Stimulated activated CD4-positive, alpha-beta T cell treated with anti-CD3 and anti-CD28 coated beads, TNF-alpha, amount 100 ng/mL, for 48 hours (primary cell): ENCODE measurements around the gene WDR46.
"Not testable (repeated sequence)": the region's sequence is repeated elsewhere in the genome, so short reads cannot be mapped to it uniquely, and the experiment has no call there.

Experiments used
- DNase-seq, 3 donors: peaks; one replicate each; pipeline ENCODE4 v3.0.0-alpha.2; 2020; ENCODE audit warnings: low read depth in 3 of 3

Gene WDR46

GRCh38 chr6:33271117-33271467 lies 17.9 kb downstream of the WDR46 start:
- DNase-seq: no peak

GRCh38 chr6:33264015-33264414 lies 25.0 kb downstream of the WDR46 start:
- DNase-seq: no peak

GRCh38 chr6:33262490-33262889 lies 26.5 kb downstream of the WDR46 start:
- not testable (repeated sequence) for DNase-seq

GRCh38 chr6:33259032-33259431 lies 30.0 kb downstream of the WDR46 start:
- no peak for DNase-seq

- no peak for DNase-seq
These were observed 34.4 kb downstream of the WDR46 start for GRCh38 chr6:33254591-33254990.

- no peak for DNase-seq
These were observed 36.3 kb downstream of the WDR46 start for GRCh38 chr6:33252759-33253158.

GRCh38 chr6:33251395-33252012 lies 37.5 kb downstream of the WDR46 start:
- no peak for DNase-seq

- DNase-seq: no peak
These were observed 38.3 kb downstream of the WDR46 start for GRCh38 chr6:33250731-33251130.

- DNase-seq: no peak
These were observed 39.1 kb downstream of the WDR46 start for GRCh38 chr6:33249732-33250630.

- peak; percentile 88 to 94 (median 94) for DNase-seq
These were observed 39.9 kb downstream of the WDR46 start for GRCh38 chr6:33248932-33249731.

- DNase-seq: peak in 1 of 3 donors; percentile 41
These were observed 40.5 kb downstream of the WDR46 start for GRCh38 chr6:33248643-33248931.

- DNase-seq: peak; percentile 82 to 91 (median 85)
These were observed 40.9 kb downstream of the WDR46 start for GRCh38 chr6:33247977-33248642.

- no peak for DNase-seq
These were observed 45.6 kb downstream of the WDR46 start for GRCh38 chr6:33243476-33243875.

GRCh38 chr6:33241968-33242367 lies 47.1 kb downstream of the WDR46 start:
- no peak for DNase-seq

GRCh38 chr6:33237741-33238140 lies 51.3 kb downstream of the WDR46 start:
- DNase-seq: no peak

- no peak for DNase-seq
These were observed 52.2 kb downstream of the WDR46 start for GRCh38 chr6:33236852-33237251.

- DNase-seq: no peak
These were observed 52.7 kb downstream of the WDR46 start for GRCh38 chr6:33236328-33236727.

GRCh38 chr6:33235221-33235634 lies 53.8 kb downstream of the WDR46 start:
- no peak for DNase-seq
